ENCODE results near the gene CCDC107.

Gene CCDC107

GRCh38 chr9:35656831-35657545, 1.1 kb upstream of the CCDC107 start:
- FAIRE-seq (no peak), DNase-seq (ENCODE audit: insufficient read length) (no peak)
- TF ChIP-seq TAF1 (IDR thresholded peaks at IDR 0.05; ENCODE audit: borderline replicate concordance, low read depth, low read length) = no peak
- no peak for TF ChIP-seq POLR2A (IDR thresholded peaks at IDR 0.05; ENCODE audit: low read depth, low read length)
- no peak for TF ChIP-seq POLR2AphosphoS5 (IDR thresholded peaks at IDR 0.05; ENCODE audit: low read depth, low read length)

GRCh38 chr9:35657546-35658136, 451 bp upstream of the CCDC107 start, which contains the start of gene RMRP:
RMRP (minus strand) TSS chr9:35658019.
- FAIRE-seq (peak; percentile 94), DNase-seq (ENCODE audit: insufficient read length) (peak; percentile 90)
- no peak for TF ChIP-seq POLR2A (IDR thresholded peaks at IDR 0.05; ENCODE audit: low read depth, low read length)
- no peak for TF ChIP-seq POLR2AphosphoS5 (IDR thresholded peaks at IDR 0.05; ENCODE audit: low read depth, low read length)
- no peak for TF ChIP-seq TAF1 (IDR thresholded peaks at IDR 0.05; ENCODE audit: borderline replicate concordance, low read depth, low read length)

DNA sequence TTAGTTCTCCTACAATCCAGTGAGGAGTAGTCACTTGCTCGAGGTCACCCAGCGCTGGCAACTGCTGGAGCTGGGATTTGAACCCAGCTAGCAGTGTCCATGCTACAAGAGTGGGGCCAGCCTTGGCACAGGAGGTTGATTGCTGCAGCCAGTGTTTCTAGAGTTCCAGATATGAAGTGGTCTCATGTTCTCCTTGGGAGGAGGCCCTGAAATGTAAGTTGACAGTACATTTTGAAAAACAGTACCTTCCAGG, 802 bp downstream of the CCDC107 start:
- no peak for DNase-seq (ENCODE audit: insufficient read length)
- FAIRE-seq = no peak
- no peak for TF ChIP-seq POLR2AphosphoS5 (IDR thresholded peaks at IDR 0.05; ENCODE audit: low read depth, low read length)
- no peak for TF ChIP-seq POLR2A (IDR thresholded peaks at IDR 0.05; ENCODE audit: low read depth, low read length)
- no peak for TF ChIP-seq TAF1 (IDR thresholded peaks at IDR 0.05; ENCODE audit: borderline replicate concordance, low read depth, low read length)

DNA sequence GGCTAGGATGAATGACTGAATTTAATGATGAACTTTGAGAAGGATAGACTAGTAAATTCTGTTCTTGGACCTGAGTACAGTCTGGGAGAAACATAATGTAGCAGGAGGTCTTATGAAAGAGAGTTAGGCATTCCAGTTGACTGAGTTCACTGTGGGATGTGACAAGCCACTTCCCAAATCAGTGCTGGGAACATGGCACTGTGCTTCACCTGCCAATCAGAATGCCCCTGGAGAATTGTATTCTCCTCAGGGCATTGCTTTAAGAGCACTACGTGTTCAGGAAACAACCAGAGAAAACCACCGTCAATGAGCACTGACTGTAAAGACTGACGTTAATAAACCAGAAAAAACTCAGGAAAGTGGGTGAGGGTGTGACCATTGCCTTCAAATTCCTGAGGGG, 1.2 kb downstream of the CCDC107 start:
- no peak for TF ChIP-seq TAF1 (IDR thresholded peaks at IDR 0.05; ENCODE audit: borderline replicate concordance, low read depth, low read length)
- no peak for TF ChIP-seq POLR2A (IDR thresholded peaks at IDR 0.05; ENCODE audit: low read depth, low read length)
- no peak for TF ChIP-seq POLR2AphosphoS5 (IDR thresholded peaks at IDR 0.05; ENCODE audit: low read depth, low read length)
- FAIRE-seq (no peak), DNase-seq (ENCODE audit: insufficient read length) (no peak)

DNA sequence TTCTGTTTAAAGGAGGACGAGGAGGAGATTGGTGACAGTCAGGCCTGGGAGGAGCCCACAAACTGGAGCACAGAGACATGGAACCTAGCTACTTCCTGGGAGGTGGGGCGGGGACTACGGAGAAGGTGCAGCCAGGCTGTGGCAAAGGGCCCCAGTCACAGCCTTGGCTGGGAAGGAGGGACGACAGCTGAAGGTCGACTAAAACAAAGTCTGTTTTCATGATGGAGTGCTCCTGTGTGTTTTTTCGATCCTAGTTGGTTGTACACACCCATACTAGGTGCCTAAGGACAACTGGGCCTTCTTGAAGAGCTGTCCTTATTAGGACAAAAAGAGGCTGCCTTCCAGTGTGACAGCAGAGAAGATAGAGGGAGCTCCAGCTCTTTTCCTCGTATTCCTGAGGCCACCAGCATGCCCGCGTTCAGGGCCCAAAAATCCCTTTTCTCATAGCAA, 2.9 kb downstream of the CCDC107 start:
- no peak for FAIRE-seq
- TF ChIP-seq POLR2AphosphoS5 (IDR thresholded peaks at IDR 0.05; ENCODE audit: low read depth, low read length) (no peak), POLR2A (IDR thresholded peaks at IDR 0.05; ENCODE audit: low read depth, low read length) (no peak), TAF1 (IDR thresholded peaks at IDR 0.05; ENCODE audit: borderline replicate concordance, low read depth, low read length) (no peak)
- no peak for DNase-seq (ENCODE audit: insufficient read length)

- no peak for DNase-seq (ENCODE audit: insufficient read length)
- TF ChIP-seq TAF1 (IDR thresholded peaks at IDR 0.05; ENCODE audit: borderline replicate concordance, low read depth, low read length) (no peak), POLR2A (IDR thresholded peaks at IDR 0.05; ENCODE audit: low read depth, low read length) (no peak), POLR2AphosphoS5 (IDR thresholded peaks at IDR 0.05; ENCODE audit: low read depth, low read length) (no peak)
- FAIRE-seq = no peak
Observed at GRCh38 chr9:35661756-35662350, 3.8 kb downstream of the CCDC107 start.

DNA sequence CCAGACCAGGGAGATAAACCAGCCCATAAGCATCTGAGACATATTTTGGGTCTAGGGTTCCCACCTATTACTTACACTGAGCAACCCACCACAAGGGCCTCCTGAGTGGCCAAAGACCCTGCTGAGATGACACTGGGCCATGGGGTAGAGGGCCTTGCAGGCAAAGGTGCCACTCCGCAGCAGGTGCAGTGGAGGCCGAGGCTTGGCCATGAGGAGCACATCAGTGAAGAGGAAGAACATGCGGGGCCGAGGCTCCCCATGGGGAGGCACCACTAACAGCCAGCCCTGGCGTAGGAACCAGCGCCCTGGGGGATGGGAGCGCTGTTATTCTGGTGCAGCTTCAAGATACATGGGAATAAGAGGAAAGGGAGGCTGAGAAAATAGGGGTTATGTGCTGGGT, 4.3 kb downstream of the CCDC107 start:
- no peak for TF ChIP-seq POLR2AphosphoS5 (IDR thresholded peaks at IDR 0.05; ENCODE audit: low read depth, low read length)
- no peak for TF ChIP-seq TAF1 (IDR thresholded peaks at IDR 0.05; ENCODE audit: borderline replicate concordance, low read depth, low read length)
- TF ChIP-seq POLR2A (IDR thresholded peaks at IDR 0.05; ENCODE audit: low read depth, low read length) = no peak; the same call in 1 of the 2 replicates
- DNase-seq (ENCODE audit: insufficient read length) = no peak
- no peak for FAIRE-seq

- DNase-seq (ENCODE audit: insufficient read length) = peak; percentile 94
- TF ChIP-seq TAF1 (IDR thresholded peaks at IDR 0.05; ENCODE audit: borderline replicate concordance, low read depth, low read length) (peak; percentile 14; the same call in 1 of the 2 replicates), POLR2A (IDR thresholded peaks at IDR 0.05; ENCODE audit: low read depth, low read length) (peak; percentile 69; the same call in 1 of the 2 replicates), POLR2AphosphoS5 (IDR thresholded peaks at IDR 0.05; ENCODE audit: low read depth, low read length) (peak; percentile 54; the same call in 1 of the 2 replicates)
- FAIRE-seq = peak; percentile 85
Observed at GRCh38 chr9:35664531-35665470, 6.7 kb downstream of the CCDC107 start, which contains the start of gene ARHGEF39. ARHGEF39 (minus strand) TSS chr9:35665195; CDS start chr9:35665169, 26 bp downstream.

- no peak for TF ChIP-seq POLR2AphosphoS5 (IDR thresholded peaks at IDR 0.05; ENCODE audit: low read depth, low read length)
- no peak for TF ChIP-seq TAF1 (IDR thresholded peaks at IDR 0.05; ENCODE audit: borderline replicate concordance, low read depth, low read length)
- no peak for TF ChIP-seq POLR2A (IDR thresholded peaks at IDR 0.05; ENCODE audit: low read depth, low read length)
- FAIRE-seq = no peak
- DNase-seq (ENCODE audit: insufficient read length) = no peak
Observed at GRCh38 chr9:35665471-35665818, 7.4 kb downstream of the CCDC107 start.

GRCh38 chr9:35666045-35666444, 8.0 kb downstream of the CCDC107 start:
- DNase-seq (ENCODE audit: insufficient read length) = no peak
- FAIRE-seq = peak; percentile 57

GRCh38 chr9:35666549-35666948, 8.5 kb downstream of the CCDC107 start:
- DNase-seq (ENCODE audit: insufficient read length) (no peak), FAIRE-seq (no peak)
- no peak for TF ChIP-seq POLR2A (IDR thresholded peaks at IDR 0.05; ENCODE audit: low read depth, low read length)
- TF ChIP-seq TAF1 (IDR thresholded peaks at IDR 0.05; ENCODE audit: borderline replicate concordance, low read depth, low read length) = no peak
- no peak for TF ChIP-seq POLR2AphosphoS5 (IDR thresholded peaks at IDR 0.05; ENCODE audit: low read depth, low read length)

More at GRCh38 chr9:35666045-35666444, 8.0 kb downstream of the CCDC107 start:
- TF ChIP-seq TAF1 (IDR thresholded peaks at IDR 0.05; ENCODE audit: borderline replicate concordance, low read depth, low read length) (no peak), POLR2A (IDR thresholded peaks at IDR 0.05; ENCODE audit: low read depth, low read length) (no peak), POLR2AphosphoS5 (IDR thresholded peaks at IDR 0.05; ENCODE audit: low read depth, low read length) (no peak)
